Suprapubic skin (tissue), 4 donors: ENCODE measurements around the gene CNGA3.

Experiments used
- POLR2A ChIP-seq, 2 donors: fragments of 450-650 bp; IDR thresholded peaks; one replicate each; pipeline ENCODE4 v1.6.1; 2017; ENCODE audit warnings: antibody characterized with exemption in 2 of 2, mild to moderate bottlenecking in 2 of 2, moderate library complexity in 2 of 2
- POLR2AphosphoS5 ChIP-seq, 3 donors: sonication (generic); formaldehyde crosslinking; IDR thresholded peaks; one replicate each; pipeline ENCODE4 v1.6.1; 2017; ENCODE audit warnings: antibody characterized with exemption in 3 of 3
- TF ChIP-seq, protein P1 (sequence below), 2 donors: fragments of 200-600 bp in 1 of 2; fragments of 450-650 bp in 1 of 2; sonication (generic) in 1 of 2; IDR thresholded peaks; one replicate each; pipeline ENCODE4 v1.5.1; 2016 to 2019; ENCODE audit warnings: antibody characterized with exemption in 2 of 2, mild to moderate bottlenecking in 1 of 2, moderate library complexity in 1 of 2

DNA sequence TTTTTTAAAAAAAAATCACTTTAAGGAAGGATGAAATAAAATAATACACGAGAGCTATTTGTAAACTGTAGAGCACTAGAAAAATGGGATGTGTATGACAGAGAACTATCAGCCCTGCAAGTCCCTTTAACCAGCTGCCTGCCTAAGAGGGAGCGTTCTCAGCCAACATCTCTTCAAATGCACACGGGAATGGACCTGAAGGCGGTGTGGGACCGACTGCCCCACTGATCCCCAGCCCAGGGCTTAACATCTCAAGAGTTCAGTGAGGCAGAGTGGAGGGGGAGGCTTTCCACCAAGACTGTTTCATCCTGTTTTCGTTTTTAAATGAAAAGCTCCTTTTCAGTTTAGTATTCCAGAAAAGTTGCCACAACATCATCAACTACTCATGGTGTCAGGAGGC lies 100.6 kb downstream of the CNGA3 start:
- TF ChIP-seq, protein P1, sequence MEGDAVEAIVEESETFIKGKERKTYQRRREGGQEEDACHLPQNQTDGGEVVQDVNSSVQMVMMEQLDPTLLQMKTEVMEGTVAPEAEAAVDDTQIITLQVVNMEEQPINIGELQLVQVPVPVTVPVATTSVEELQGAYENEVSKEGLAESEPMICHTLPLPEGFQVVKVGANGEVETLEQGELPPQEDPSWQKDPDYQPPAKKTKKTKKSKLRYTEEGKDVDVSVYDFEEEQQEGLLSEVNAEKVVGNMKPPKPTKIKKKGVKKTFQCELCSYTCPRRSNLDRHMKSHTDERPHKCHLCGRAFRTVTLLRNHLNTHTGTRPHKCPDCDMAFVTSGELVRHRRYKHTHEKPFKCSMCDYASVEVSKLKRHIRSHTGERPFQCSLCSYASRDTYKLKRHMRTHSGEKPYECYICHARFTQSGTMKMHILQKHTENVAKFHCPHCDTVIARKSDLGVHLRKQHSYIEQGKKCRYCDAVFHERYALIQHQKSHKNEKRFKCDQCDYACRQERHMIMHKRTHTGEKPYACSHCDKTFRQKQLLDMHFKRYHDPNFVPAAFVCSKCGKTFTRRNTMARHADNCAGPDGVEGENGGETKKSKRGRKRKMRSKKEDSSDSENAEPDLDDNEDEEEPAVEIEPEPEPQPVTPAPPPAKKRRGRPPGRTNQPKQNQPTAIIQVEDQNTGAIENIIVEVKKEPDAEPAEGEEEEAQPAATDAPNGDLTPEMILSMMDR (IDR thresholded peaks at IDR 0.05), result no peak
- TF ChIP-seq POLR2AphosphoS5 (IDR thresholded peaks at IDR 0.05), result no peak
- no peak for TF ChIP-seq POLR2A (IDR thresholded peaks at IDR 0.05)
